DMS53 treated with DMSO at 0.1 percent for 48 hours (cell line): ENCODE results near the gene TAX1BP1.

ENCODE experiments used
- DNase-seq: peaks from one replicate; lab custom pipeline; 2025; ENCODE audit not compliant: unreplicated experiment; lab: John Stamatoyannopoulos, UW

TAX1BP1 gene

DNA sequence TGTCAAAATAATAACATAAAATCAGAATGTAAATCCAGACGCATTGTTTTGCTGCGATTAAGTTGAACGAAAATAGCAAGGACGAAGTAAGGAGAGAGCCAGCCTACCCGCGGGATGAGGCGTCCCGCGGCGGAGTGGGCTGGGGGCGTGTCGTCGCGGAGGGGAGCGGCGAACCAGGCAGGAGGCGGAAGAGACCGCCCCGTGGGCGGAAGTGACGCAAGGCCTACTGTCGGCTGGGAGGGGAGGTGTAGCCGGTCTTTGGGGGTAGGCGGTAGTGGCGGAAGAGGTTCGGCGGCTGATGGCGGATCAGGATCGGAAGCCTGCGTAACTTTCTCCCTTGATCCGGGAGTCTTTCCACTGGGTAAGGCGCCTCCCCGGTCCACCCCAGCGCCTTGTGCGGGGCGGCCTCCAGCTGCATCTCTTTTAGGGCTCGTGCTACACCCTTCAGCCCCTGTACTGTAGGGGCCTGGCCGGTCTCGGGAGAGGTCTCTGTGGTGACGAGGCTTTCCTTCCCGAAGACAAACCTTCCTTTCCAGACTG is at the start of gene TAX1BP1:
Gene TAX1BP1, plus strand, starts transcription at position 254 of the 540 bp plus-strand sequence. CDS start 8,363 bp downstream, outside the sequence.
- peak; percentile 96 for DNase-seq

DNA sequence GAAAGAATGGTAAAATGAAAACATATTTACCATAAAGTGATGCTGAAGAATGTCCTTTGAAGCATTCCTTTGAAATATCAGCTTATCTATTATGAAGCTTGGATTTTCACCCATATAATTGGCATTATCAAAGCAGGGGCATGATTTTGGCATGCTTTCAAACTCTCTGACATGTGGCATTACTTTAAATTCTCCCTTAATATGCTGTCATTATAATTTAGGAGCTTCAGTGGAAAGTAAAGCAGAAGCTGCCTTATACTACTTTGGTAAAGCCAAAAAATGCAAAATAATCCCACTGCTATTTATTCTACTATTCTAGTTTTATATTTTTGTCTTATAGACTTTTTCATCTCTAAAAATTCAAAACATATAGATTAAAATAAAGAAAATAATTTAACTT is 49.3 kb upstream of the TAX1BP1 start:
- no peak for DNase-seq

DNA sequence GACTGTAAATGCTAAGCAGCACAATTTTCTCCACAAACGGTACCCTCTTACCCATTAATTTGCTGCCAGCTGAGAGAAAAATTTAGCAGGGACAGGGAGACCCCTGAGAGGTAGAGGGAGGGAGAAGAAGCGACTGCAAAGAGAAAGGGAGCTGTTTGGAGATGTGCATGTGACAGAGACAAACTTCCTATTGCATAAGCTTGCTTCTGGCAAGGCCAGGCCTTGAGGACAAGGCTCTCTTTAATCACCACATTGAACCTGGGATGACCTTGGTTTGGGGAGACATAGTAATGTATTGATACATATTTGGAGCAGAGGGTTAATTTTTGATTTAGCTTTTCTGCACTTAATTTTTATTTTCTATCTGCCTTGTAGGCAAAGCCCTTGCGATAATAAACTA is 46.2 kb upstream of the TAX1BP1 start:
- DNase-seq, result no peak

DNA sequence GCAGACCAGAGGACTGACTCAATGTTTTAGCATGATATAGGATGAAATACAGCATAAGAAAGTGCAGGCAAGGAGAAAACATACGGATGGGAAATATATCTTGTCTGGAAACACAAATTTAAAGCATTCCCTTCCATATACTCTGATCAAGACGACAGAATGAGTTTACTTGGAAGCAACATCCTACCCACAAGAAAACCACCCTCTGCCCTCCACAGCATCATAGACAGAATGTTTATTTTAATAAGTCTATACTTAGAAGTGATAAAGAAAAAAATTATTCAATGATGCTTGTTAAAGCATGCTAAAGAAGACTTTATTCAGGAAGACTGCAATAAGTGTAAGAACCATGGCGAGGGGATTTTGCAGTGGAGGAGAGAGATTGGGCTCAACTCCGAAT is 44.9 kb upstream of the TAX1BP1 start:
- DNase-seq, result no peak

DNA sequence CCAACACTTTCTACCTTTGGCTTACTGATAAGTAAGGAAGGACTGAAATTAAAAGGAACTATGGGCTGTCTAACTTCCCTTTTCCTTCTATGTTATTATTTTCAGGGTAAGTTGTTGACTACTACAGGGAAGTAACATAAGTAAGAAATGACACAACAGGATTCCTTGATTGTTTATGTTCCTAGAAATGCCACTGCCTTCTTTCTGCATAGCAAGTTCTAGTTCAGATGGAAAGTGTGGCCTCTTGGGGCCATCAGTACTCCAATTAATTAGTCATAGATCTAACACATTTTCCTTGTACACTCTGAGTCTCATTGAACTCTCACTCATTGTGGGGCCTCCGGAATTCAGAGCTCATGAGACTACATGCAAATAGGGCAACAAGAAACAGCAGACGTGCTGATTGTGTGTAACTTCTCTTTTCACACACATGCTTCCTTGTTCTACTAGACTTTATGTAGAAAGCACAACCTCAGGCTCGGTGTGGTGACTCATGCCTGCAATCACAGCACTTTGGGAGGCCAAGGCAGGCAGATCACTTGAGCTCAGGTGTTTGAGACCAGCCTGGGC is 42.0 kb upstream of the TAX1BP1 start:
- no peak for DNase-seq

DNA sequence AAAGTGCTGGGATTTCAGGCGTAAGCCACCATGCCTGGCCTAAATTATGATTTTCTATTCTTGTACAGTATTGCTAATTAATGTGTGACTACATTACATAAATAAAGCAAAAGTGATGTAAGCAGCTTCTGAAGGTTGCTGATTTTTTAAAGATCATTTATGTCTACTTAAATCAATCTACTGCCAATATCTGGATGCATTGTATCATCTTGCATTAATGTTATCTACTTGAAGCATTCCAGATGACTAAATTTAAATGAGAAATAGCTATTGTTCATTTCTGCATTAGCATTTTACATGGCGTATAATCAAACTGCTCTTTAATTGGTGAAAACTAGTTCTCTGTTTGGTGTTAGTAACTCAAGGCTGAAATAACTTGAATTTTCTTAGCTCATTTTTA is 40.2 kb upstream of the TAX1BP1 start:
- no peak for DNase-seq

DNA sequence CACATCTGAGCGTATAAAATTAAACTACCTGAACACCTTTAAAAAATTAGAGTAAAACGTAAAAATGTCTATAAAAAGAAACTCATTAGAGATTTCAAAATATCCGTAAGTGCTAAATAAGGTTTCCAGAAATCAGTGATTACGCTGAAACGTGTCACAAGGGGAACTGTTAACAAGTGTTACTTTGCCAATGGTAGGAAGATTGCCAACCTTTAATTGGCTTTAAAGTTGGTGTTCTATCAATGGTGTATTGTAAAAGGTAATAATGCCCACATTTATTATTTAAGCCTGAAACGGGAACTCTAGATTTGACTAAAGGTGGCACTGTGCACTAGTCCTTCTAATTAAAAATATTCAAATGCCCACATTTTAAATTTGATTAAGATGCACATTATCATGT is 39.5 kb upstream of the TAX1BP1 start:
- DNase-seq, result no peak

DNA sequence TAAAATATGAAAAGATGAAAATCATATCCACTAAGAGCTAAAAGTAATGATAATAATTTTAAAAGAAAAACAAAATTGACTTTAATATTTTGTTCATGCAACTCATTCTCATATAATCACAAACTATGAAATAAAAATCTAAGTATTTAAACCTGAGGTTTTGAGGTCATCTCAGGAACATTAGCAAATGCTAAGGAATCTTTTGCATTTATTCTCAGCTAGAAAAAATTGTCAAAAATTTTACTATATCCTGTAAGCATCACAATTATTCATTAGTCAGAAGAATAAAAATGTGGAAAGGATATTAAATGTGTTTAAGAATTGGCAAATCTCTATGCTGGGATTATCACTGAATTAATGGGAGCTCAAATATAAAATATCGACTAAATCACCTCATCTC is 36.8 kb upstream of the TAX1BP1 start:
- no peak for DNase-seq

DNA sequence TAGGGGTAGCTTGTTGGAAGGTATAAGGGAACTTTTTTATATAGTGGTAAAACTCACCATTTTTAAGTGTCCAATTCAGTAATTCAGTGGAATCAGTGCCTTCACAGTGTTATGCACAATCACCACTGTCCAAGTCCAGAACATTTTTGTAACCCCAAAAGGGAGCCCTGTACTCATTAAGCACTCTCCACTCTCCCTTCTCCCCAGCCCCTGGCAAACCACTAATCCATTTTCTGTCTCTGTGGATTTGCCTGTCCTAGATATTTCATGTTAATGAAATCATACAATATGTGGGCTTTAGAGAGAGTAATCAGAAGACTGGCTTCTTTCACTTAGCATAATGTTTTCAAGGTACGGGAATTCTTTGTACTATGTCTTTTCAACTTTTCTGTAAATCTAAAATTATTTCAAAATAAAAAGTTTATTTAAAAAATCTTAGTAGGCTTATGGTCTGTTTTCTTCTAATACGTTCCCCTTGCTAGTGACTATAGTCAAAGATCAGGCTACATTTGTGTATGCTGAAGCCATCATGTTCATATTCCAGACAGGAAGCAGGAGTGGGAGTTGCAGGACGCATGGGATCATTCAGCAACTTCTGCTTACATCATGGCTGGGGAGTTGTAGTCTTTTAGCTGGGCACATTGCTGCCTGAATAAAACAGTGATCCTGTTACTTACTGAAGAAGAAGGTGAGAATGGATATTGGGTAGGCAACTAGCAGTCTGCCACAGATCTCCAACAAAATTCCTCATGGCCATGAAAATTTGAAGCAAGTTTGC is 35.4 kb upstream of the TAX1BP1 start:
- no peak for DNase-seq

DNA sequence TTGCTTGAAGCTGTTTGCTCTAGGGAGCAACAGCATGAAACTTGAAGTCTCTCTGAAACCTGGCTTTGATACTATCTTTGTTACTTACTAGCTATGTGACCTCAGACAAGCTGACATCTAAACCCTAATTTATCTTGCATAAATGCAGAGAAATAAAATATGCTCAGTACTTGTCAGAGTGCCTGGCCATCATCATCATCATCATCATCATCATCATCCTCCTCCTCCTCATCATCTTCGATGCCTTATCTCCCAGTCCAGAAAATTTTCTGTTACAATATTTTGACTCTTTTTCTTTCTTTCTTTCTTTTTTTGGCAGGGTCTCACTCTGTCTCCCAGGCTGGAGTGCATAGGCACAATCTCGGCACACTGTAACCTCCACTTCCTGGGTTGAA is 34.8 kb upstream of the TAX1BP1 start:
- no peak for DNase-seq

DNA sequence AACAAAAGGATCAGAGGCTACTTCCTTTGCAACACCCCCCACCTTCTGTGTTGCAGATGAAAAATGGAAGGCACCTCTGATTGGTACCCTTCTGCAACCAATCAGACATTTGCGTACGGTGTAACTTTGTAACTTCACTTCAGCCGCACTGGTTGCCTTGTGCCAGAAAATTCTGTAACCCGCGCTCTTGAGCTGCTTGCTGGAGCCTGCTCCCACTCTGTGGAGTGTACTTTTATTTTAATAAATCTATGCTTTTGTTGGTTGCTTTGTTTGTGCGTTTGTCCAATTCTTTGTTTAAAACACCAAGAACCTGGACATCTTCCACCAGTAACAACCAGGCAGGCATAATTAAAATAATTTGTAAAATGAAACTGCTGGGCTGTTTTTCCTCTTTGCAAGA is 31.5 kb upstream of the TAX1BP1 start:
- no peak for DNase-seq

DNA sequence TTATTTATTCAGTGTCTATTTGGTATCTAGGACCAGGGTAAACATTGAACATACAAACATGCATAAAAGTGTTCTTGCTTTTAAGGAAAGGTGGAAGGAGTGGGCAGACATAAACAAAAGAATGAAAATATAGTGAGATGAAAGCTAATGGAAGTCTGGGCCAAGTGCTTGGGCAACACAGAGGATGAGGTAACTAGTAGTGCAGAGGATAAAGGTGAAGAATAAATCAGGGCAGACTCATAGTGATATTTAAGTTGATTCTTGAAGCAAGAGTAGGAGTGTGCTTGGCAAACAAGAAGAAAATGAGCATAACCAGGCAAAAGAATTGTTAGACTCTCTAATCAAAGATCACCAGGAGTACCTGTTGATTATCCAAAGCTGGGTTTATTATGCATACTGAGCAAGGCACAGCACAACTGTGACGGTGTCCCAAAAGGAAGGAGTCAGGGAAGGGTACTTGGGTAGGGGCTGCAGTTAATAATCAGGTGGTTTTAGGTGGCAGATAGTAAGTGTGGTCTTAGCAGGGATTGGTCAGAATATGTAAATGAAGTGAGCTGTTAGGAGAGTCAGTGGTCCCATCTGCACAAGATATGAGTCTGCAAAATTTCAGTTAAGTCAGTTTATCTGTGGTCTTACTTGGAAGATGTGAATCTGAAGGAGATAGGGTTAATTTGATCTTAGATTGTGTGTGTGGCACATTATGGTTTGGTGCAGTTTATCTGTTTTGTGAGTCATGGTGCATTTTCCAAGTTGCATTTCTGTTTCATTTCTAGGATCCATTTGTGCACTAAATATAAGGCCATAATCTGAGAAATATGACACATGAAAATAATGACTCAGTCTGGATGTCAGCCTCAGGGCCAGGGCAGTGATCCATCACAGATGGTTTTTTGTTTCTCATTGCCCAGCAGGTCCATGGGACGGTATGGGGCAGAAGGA is 30.6 kb upstream of the TAX1BP1 start:
- no peak for DNase-seq

DNA sequence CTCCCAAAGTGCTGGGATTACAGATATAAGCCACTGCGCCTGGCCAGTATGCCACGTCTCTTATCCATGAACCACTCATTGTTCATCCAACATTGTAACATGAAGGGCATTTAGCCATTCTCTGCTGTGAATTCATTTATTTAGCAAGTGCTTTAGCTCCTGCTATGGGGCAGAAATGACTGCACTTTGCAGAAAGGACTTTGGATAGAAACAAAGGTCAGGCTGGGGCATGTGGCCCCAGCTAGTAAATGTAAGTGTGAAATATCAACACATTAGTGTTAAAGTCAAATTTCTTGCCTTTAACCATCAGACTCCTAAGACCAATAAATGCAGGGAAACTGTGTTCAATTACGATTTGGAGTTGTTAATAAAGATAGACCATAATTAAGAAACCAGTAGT is 27.7 kb upstream of the TAX1BP1 start:
- DNase-seq, result no peak

DNA sequence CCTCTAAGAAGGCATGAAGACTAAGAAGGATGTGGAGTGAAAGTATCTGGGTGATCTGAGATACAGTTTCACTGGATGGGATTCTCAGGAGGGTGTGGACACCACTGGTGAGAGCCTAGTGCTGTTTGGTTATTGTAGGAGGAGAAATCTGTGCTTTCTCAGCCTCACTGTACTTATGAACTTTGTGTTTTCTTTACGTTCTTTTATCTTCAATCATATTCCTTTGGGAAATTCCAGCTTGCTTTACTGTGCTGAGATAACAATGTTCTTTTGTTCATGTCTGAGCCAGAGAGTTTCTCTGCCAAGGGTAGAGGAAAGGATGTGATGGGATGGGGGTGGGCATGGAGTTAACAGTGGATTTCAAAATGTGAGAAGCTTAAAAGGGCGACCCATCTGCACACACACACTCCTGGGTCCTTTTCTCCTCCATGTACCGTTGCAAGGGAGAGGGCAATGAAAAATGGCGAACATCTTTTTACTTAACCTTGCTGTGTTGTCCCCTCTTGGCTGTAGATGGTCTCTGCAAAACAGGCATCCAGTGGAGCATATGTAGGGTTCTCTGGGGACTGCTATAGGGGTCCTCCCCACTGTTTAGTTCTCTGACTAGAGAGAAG is 25.0 kb upstream of the TAX1BP1 start:
- DNase-seq, result no peak

DNA sequence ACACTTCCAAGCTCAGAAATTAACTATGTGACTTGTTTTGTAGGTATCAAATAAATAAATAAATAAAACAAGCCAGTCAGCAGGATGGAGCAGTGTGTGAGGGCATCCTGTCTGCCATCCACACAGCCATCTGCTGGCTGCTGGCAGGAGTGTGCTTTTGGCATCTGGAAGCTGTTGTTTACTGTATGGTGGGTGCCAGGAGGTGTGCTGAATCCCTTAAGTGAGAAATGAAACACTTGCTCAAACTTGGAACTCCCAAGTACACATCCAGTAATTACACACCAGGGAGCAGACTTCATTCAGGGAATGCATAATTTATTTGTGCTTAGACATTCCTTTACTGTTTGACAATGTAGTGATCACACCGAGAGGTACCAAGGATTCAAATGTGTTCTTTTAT is 16.9 kb upstream of the TAX1BP1 start:
- DNase-seq, result peak; percentile 10

DNA sequence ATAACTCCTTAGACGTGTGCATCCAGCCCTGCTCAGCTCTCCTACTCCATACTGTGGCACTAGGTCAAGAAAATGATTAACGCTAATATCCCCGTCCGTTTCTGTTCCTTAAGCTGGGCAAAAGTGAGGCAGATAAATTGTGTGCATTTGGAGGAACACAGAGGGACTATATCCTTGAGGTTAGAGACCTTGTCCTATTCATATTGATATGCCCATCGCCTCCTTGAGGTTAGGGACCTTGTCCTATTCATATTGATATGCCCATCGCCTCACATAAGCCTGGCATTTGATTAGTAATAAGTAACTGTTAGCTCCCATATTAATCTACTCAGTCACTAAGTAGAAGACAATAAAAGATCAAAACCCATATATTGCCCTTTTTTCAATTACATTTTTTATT is 12.9 kb upstream of the TAX1BP1 start:
- no peak for DNase-seq

DNA sequence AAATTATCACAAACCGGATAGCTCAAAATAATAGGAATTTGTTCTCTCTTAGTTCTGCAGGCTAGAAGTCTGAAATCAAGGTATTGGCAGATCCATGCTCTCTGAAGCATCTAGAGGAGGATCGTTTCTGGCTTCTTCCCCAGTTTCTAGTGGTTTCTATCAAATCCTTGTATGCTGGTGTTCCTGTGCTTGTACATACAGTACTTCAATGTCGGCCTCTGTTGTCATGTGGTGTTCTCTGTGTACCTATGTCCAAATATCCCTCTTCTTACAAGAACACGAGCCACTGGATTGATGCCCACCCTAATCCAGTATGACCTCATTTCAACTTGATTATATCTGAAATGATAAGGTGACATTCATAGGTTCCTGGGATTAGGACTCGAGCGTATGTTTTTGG is 9.8 kb upstream of the TAX1BP1 start:
- DNase-seq, result no peak

DNA sequence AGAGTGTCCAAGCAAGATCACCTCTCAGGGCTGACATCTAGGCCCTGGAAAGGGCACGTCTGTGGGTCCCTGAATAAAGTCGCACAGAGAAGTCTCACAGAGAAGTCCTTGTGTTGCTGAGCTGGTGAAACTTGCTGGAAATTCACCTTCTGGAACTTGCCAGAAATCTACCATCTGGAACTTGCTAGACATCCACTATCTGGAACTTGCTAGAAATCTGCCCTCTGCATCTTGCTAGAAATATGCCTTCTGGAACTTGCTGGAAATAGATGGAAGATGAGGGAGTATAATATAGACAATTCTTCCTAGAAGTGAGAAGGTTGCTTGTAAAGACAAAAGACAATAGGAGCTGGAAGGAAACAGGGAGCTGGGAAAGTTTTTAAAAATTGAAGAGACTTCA is 5.4 kb upstream of the TAX1BP1 start:
- DNase-seq, result no peak

DNA sequence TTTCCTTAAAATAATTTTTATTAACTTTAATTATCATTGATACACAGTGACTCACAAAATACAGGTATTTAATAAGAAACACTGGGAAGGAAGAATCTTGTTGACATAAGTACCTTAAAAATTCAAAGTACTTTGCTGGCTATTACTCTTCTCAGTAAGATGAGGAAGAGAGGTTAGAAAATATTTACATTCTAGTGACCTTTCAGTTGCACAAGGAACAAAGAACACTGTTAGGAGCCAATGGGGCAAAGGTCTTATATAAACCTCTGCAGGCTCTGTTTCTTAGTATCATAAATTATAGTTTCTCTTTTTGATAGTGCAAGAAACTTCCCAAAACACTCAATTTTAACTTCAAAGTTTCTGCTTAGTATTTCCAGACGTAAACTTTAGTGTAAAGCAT is 4.8 kb upstream of the TAX1BP1 start:
- no peak for DNase-seq

DNA sequence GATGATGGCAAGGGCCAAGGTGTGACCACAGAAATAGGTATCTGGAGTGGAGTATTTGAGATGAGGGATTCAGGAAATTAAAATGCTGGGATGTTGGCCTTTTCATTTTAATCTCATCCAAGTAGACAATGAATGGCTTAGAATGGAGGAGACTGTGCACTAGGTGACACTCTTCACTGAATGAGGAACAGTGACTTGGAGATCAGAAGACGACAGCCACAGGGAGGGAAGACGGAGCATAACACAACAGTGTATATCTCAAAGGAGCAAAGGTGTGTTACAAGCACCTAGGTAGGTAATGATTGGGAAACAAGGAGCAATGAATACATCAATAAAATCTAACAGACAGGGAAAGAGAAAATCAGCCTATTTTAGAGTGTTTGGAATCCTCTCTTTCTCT is 4.1 kb upstream of the TAX1BP1 start:
- DNase-seq, result no peak

DNA sequence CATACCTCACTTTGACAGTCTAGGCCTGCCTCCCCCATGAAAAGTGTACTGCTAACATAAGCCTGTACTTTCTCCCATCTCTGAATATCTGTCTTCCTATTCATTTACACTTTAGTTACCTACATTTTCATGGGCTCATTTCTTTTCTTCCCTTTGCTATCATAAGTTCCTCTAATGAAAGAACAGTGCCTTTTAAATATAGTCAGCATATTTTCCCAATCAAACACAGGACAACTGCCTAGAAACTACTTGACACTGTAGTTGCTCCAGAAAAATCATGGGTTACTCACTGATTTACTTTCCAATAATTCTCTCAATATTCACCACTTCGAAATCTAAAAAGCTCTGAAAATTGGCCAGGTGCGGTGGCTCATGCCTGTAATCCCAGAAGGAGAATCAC is 2.8 kb upstream of the TAX1BP1 start:
- DNase-seq, result no peak
